ENCODE data around the gene HTRA2.

DNA sequence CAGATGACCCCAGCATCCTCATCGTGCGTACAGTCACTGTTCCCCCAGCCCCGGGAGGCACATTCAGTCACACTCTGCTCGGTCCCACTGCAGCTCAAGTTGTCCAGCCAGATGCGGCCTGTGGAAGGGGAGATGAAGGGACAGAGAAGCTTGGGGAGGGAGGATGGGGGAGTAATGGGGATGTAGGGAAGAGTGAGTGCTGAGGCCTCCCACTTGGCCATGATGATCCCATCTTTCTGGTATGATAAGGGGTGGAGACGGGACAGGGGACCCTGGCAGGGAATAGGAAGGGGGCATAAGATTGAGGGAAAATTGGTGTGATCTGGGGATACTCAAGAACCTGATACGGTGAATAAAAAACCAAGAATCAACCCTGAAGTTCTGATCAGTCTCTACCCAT lies 20.5 kb downstream of the HTRA2 start:
- TF ChIP-seq, protein P1, sequence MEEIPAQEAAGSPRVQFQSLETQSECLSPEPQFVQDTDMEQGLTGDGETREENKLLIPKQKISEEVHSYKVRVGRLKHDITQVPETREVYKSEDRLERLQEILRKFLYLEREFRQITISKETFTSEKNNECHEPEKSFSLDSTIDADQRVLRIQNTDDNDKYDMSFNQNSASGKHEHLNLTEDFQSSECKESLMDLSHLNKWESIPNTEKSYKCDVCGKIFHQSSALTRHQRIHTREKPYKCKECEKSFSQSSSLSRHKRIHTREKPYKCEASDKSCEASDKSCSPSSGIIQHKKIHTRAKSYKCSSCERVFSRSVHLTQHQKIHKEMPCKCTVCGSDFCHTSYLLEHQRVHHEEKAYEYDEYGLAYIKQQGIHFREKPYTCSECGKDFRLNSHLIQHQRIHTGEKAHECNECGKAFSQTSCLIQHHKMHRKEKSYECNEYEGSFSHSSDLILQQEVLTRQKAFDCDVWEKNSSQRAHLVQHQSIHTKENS (CRISPR knock-in tag; IDR thresholded peaks at IDR 0.05), result no peak
- TF ChIP-seq, protein P2, sequence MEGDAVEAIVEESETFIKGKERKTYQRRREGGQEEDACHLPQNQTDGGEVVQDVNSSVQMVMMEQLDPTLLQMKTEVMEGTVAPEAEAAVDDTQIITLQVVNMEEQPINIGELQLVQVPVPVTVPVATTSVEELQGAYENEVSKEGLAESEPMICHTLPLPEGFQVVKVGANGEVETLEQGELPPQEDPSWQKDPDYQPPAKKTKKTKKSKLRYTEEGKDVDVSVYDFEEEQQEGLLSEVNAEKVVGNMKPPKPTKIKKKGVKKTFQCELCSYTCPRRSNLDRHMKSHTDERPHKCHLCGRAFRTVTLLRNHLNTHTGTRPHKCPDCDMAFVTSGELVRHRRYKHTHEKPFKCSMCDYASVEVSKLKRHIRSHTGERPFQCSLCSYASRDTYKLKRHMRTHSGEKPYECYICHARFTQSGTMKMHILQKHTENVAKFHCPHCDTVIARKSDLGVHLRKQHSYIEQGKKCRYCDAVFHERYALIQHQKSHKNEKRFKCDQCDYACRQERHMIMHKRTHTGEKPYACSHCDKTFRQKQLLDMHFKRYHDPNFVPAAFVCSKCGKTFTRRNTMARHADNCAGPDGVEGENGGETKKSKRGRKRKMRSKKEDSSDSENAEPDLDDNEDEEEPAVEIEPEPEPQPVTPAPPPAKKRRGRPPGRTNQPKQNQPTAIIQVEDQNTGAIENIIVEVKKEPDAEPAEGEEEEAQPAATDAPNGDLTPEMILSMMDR (IDR thresholded peaks at IDR 0.05 in 2 of 3, conservative IDR thresholded peaks at IDR 0.05 in 1 of 3; ENCODE audit: insufficient read depth in 2 of 3, low read depth in 1 of 3, low read length in 3 of 3), result no peak

Measured in K562 (cell line).